Activated CD4-positive, alpha-beta memory T cell treated with anti-CD3 and anti-CD28 coated beads, Interleukin-2, amount 10 ng/mL, durations not matched to agents 7 days and 5 days (primary cell): ENCODE measurements around the gene IFITM10. TPM values are rescaled to one million over a fixed set of nuclear protein-coding genes. Genes with fewer than 3 reads are reported as not detected.
A peak's percentile ranks its signal among the peaks of the same experiment; 100 is the strongest.
"Not testable (repeated sequence)": the region's sequence is repeated elsewhere in the genome, so short reads cannot be mapped to it uniquely, and the experiment has no call there.

ENCODE experiments used
- CTCF ChIA-PET: fragments of 350-600 bp; sonication (Branson Sonifier 250); formaldehyde crosslinking; loops from one replicate; lab custom pipeline; 2021; ENCODE audit warnings: antibody characterized with exemption, inconsistent platforms; lab: Charles Lee
- POLR2A ChIA-PET: fragments of 350-600 bp; sonication (Branson Sonifier 250); formaldehyde crosslinking; loops from one replicate; lab custom pipeline; 2021; ENCODE audit warnings: antibody characterized with exemption; lab: Charles Lee
- DNase-seq: peaks from one replicate; pipeline ENCODE4 v3.0.0-alpha.2; 2020
- H3K27ac Mint-ChIP-seq: one replicate; pipeline ENCODE4 v1.8.0; 2021; ENCODE audit warnings: mild to moderate bottlenecking, mixed read lengths
- H3K27me3 Mint-ChIP-seq: one replicate; pipeline ENCODE4 v1.8.0; 2021; ENCODE audit warnings: mixed read lengths
- H3K36me3 Mint-ChIP-seq: one replicate; pipeline ENCODE4 v1.8.0; 2021; ENCODE audit warnings: low read depth, mixed read lengths
- H3K4me1 Mint-ChIP-seq: one replicate; pipeline ENCODE4 v1.8.0; 2021; ENCODE audit warnings: mixed read lengths
- H3K4me3 Mint-ChIP-seq: one replicate; pipeline ENCODE4 v1.8.0; 2021; ENCODE audit warnings: mild to moderate bottlenecking, mixed read lengths
- H3K9me3 Mint-ChIP-seq: one replicate; pipeline ENCODE4 v1.8.0; 2021; ENCODE audit warnings: mixed read lengths
- total RNA-seq, 2 experiments: library from RNA; stranded (reverse); gene quantifications; one replicate each; pipeline ENCODE4 v1.2.3, GENCODE V29; 2021

The IFITM10 gene
- total RNA-seq, 2 experiments from 2014 or later: 0.70 to 1.3 TPM

DNA sequence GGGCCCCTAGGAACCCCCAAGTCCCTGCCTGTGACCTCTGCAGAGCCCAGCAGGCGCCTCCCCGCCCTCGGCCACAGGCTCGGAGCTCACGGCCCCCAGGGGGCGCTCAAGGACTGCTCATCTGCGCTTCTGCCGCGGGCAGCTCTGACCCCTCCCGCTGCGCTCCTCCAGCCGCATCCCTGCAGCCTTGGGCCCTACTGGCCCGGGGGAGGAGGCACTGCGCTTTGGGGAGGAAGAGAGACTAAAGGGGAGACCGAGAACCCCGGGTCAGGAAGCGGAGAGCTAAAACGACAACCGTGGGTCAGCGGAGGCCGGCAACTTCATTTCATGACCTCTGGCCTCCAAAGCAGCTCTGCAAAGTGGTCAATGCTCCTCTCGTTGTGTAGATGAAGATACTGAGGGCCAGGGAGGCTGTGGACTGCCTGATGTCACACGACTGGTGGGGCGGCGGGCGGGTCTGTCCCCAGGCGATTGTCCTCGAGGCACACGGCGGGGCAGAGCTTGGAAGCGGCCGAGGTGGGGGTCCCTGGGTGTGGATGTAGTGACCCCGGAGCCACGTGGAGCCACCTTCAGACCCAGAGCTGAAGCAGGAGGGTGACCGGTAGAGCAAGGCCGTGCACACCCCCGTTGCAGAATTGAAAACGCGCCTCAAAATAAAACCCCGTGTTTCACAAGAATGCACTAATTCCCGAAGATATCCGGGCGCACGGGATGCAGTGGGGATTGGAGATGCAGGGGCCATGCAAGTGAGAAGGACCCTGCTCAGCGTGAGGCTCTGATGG, 56.1 kb downstream of the IFITM10 start:
- H3K27me3 Mint-ChIP-seq: peaks cover 38% of the 10 kb centered on the region
- peaks cover 4% of the 10 kb centered on the region for H3K4me1 Mint-ChIP-seq
- ChIA-PET CTCF (interaction anchor here (0.7 to 5.4 kb wide), 49 partner anchors 9 to 458 kb away, joined by 3 to 287 read pairs (median 4); partner anchors contain the start of genes CTSD, LSP1, SYT8 and TNNI2), POLR2A (interaction anchor here (0.8 to 2.0 kb wide), 5 partner anchors 42 to 305 kb away, joined by 3 to 18 read pairs (median 3); no protein-coding TSS in a partner anchor)
- no peak overlapping the region for H3K4me3 Mint-ChIP-seq
- no peaks in the 10 kb centered on the region for H3K9me3 Mint-ChIP-seq
- no peak overlapping the region for H3K27ac Mint-ChIP-seq
- DNase-seq: peak; percentile 79
- H3K36me3 Mint-ChIP-seq: no peaks in the 10 kb centered on the region

DNA sequence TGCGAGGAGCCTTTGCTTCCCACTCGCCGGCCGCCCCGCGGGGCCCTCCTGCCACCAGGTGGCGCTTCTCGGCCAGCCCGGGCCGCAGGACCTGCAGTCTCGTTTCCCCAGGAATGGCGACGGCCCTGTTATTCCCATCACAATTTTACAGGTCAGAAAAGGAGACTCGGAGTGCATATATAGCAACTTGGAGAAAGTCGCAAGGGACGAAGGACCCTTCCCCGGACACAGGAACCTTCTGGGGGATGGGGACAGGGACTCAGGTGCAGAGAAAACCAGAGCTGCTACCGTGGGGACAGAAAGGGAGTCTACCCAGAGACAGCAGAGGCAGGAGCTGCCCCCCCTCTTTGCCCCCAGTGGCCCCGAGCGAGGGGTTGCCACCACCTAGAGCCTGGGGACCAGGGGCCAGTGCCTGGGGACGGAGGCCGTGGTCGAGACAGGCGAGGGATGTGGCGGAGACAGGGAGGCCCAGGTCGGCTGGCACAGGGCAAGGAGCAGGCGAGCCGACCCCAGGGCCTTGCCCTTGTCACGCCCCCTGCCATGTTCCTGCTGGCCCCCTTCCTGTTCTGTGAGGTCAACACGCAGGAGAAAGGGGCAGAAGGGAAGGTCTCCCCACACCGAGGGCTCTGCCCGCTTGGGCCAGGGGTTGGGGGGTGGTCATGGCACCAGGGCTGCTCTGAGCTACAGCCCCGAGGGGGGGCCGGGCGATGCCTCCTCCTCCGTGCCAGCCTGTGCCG, 56.9 kb downstream of the IFITM10 start:
- no peaks in the 10 kb centered on the region for H3K36me3 Mint-ChIP-seq
- CTCF ChIA-PET: interaction anchor here (0.7 to 5.4 kb wide), 49 partner anchors 10 to 459 kb away, joined by 3 to 287 read pairs (median 4); partner anchors contain the start of genes CTSD, LSP1, SYT8 and TNNI2
- no peak overlapping the region for H3K27ac Mint-ChIP-seq
- POLR2A ChIA-PET: interaction anchor here (0.9 to 2.0 kb wide), 4 partner anchors 41 to 306 kb away, joined by 3 to 18 read pairs (median 4); no protein-coding TSS in a partner anchor
- peaks cover 4% of the 10 kb centered on the region for H3K4me1 Mint-ChIP-seq
- H3K9me3 Mint-ChIP-seq: no peaks in the 10 kb centered on the region
- H3K27me3 Mint-ChIP-seq: peaks cover 40% of the 10 kb centered on the region
- peak overlapping the region; percentile 19 for H3K4me3 Mint-ChIP-seq
- DNase-seq: peak; percentile 69

DNA sequence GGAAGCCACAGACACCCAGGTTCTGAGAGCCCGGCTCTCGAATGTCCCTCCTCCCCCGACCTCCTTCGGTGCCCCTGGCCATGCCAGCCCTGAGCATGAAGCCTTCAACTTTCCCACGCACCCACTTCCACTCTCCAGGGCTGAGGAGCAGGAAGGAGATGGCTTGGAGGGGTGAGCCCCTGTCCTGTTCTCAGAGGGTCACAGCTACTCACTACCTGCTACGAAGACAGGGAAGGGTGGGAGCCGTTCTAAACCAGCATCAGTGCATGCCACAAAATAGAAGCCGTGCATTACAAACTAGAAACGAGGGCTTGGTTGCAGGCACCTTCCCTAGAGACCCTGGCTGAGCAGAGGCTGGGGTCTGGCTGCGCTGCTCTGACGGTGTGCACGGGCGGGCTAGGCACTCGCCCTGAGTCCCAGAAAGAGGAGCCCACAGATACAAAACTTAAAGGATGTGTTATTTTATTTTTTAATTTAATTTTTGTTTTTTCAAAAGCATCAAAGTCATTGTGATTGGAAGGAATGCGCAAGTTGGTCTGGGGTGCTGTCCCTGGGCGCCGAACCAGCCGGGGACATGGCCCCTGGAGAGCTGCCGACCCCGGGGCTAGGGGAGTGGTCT, 57.6 kb downstream of the IFITM10 start:
- CTCF ChIA-PET: interaction anchor here (1.0 to 5.4 kb wide), 13 partner anchors 11 to 311 kb away, joined by 3 to 287 read pairs (median 8); partner anchors contain the start of gene SYT8
- Mint-ChIP-seq H3K36me3 (no peaks in the 10 kb centered on the region), H3K27me3 (peaks cover 35% of the 10 kb centered on the region), H3K9me3 (no peaks in the 10 kb centered on the region), H3K4me3 (no peak overlapping the region), H3K27ac (no peak overlapping the region), H3K4me1 (peaks cover 4% of the 10 kb centered on the region)
- DNase-seq: no peak
- POLR2A ChIA-PET: interaction anchor here (1.8 to 2.0 kb wide), 2 partner anchors 41 to 141 kb away, joined by 5 to 18 read pairs; no protein-coding TSS in a partner anchor

DNA sequence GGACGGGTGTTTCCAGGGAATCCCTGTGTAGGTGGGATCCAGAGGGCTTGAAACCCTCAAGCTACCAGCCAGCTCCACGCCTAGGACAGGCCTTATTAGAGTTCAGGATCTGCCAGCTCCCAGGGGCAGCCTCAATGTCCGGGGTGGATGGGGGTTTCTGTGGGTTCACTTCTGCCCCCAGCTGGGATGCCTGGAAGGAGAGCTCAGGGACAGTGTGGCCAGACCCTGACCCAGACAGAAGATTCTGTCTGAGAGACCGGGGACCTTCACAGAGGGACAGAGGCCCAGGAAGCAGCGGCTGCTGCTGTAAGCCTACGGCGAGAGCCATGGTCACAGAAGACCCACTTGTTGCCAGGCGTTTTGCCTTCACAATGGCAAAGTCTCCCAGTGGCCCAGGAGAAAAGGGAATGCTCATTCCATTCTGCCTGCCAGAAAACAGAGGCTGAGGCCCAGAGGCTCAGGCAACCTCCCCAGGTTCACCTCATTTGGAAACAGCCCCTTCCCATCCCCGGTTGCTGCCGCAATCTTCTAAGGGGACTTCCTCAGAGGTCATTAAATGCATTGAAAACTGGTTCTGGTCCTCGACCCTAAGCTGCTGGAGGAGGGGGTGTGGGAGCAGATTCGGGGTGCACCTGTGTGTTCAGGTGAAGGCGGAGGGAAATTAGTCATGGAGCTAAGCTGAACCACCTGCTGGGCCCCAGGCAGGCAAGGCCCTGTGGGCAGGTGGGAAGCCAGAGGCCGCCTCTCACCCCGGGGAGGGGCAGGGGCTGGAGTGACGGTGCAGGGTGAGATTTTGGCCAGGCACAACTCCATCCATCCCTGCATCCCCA, 58.3 kb downstream of the IFITM10 start:
- Mint-ChIP-seq H3K4me1 (peaks cover 4% of the 10 kb centered on the region), H3K27ac (no peak overlapping the region), H3K4me3 (no peak overlapping the region), H3K36me3 (no peaks in the 10 kb centered on the region), H3K27me3 (peaks cover 32% of the 10 kb centered on the region), H3K9me3 (no peaks in the 10 kb centered on the region)
- CTCF ChIA-PET: interaction anchor here (0.7 to 5.4 kb wide), 10 partner anchors 10 to 459 kb away, joined by 3 to 287 read pairs (median 7); partner anchors contain the start of gene SYT8
- DNase-seq: no peak
- POLR2A ChIA-PET: interaction anchor here (1.3 to 2.0 kb wide), 2 partner anchors 40 kb away, joined by 3 to 5 read pairs; no protein-coding TSS in a partner anchor

DNA sequence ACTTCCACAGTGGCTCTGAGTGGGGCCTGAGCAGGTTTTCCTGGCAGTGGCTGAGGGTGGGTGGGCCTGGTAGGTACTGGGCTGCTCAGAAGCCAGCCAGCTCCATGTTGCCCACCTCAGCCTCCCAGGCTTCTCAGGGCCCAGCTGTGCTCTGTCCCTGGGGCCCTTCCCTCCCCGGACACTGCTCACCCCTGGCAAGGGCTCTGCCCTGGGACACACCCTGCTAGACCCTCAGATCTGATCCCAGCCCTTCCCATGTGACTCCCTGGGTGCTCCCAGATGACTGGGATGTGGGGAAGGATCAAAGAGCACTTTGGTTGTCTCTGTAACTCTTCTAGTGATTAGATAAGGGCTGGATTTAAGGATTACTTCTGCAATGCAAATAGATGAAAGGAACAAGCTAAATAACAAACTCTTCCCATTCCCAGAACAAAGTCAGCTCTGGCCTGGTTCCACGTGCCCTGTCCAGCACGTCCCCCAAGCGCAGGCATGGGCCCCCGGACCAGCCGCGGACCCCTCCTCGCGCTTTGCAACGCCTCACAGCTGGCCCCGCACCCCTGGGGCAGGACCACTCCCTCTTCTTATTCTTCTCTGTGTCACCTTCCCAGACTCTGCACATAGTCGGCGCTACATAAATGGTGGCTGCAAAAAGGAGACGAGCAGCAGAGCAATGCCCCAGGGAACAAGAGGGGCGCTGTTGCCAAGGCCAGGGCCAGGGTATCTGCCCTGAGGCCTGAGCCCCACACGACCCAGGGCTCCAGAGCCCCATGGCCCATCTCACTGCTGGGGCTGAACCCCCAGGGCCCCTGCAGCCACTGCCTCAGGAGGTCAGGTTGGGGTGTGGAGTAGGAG, 59.1 kb downstream of the IFITM10 start:
- H3K4me3 Mint-ChIP-seq: no peak overlapping the region
- H3K4me1 Mint-ChIP-seq: peaks cover 4% of the 10 kb centered on the region
- ChIA-PET CTCF (interaction anchor here (0.7 to 5.4 kb wide), 5 partner anchors 12 to 460 kb away, joined by 3 to 287 read pairs (median 6); partner anchors contain the start of gene SYT8), POLR2A (interaction anchor here (1.3 kb wide), 1 partner anchor 39 kb away, joined by 3 read pairs; no protein-coding TSS in a partner anchor)
- H3K36me3 Mint-ChIP-seq: no peaks in the 10 kb centered on the region
- no peak overlapping the region for H3K27ac Mint-ChIP-seq
- H3K9me3 Mint-ChIP-seq: no peaks in the 10 kb centered on the region
- peaks cover 30% of the 10 kb centered on the region for H3K27me3 Mint-ChIP-seq
- DNase-seq: no peak

DNA sequence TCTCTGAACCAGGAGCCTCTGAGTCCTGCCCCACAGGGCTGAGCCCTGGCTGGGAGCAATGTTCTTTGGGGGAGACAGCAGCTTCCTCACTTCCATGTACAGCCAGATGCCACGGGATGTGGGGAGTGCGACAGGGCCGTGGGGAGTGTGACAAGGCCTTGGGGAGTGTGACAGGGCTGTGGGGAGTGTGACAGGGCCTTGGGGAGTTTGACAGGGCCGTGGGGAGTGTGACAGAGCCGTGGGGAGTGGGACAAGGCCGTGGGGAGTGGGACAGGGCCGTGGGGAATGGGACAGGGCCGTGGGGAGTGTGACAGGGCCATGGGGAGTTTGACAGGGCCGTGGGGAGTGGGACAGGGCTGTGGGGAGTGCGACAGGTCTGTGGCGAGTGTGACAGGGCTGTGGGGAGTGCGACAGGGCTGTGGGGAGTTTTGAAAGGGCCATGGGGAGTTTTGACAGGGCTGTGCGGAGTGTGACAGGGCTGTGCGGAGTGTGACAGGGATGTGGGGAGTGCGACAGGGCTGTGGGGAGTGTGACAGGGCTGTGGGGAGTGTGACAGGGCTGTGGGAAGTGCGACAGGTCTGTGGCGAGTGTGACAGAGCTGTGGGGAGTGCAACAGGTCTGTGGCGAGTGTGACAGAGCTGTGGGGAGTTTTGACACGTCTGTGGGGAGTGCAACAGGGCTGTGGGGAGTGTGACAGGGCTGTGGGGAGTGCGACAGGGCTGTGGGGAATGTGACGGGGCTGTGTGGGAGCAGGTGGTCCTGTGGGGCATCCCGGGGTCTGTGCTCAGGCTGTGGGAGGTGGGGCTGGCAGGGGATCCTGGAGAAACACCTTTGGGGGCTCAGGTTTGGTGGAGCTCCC, 60.0 kb downstream of the IFITM10 start:
- H3K4me3 Mint-ChIP-seq: no peak overlapping the region
- no peak overlapping the region for H3K27ac Mint-ChIP-seq
- CTCF ChIA-PET: interaction anchor here (1.7 to 5.4 kb wide), 3 partner anchors 12 to 142 kb away, joined by 6 to 287 read pairs (median 10); partner anchors contain the start of gene SYT8
- H3K9me3 Mint-ChIP-seq: no peaks in the 10 kb centered on the region
- peaks cover 23% of the 10 kb centered on the region for H3K27me3 Mint-ChIP-seq
- H3K4me1 Mint-ChIP-seq: peaks cover 4% of the 10 kb centered on the region
- POLR2A ChIA-PET: interaction anchor here (1.3 kb wide), 1 partner anchor 38 kb away, joined by 3 read pairs; no protein-coding TSS in a partner anchor
- DNase-seq: no peak
- no peaks in the 10 kb centered on the region for H3K36me3 Mint-ChIP-seq

DNA sequence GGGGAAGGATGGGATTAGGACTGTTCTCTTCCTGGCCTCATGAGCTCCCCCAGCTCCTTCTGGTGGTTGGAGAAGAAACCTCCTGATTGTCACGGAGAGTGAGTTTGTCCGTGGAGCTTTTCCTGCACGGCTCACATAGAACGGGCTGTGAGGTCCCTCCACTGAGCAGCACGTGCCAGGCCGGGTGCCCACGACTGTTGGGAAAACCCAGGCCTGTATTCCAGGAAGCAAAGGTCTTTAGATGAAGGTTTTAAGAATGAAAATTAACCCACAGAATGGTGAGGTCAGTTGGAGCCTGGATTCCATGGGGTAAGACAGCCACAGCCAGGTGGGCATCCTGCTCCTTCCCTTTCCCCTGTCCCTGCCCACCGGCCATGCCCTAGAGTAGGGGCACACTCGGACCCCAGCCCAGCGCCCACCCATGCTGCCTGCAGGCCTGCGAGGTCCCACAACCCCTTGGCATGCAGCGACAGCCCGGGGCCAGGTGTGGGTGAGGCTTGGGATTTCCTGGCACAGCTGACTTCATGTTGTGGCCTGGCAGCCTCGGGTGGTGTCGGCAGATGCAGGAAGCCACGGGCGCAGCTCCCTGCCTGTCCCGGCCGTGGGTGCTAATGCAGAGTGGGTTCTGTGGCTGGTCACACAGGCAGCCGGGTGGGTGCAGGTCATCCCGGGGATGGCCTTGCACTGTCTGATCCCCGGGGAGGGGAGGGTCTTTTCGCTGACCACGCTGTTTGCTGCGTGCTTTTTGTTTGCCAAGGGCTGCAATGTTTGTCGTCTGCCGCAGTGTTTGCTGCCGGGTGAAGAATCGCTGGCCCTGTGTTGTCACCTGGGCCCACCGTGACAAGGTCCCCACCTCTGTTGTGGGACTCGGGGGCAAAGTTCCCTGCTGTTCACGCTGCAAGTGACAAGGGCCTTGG, 60.9 kb downstream of the IFITM10 start:
- POLR2A ChIA-PET, H3K9me3 Mint-ChIP-seq, DNase-seq, H3K4me3 Mint-ChIP-seq, H3K27ac Mint-ChIP-seq, H3K4me1 Mint-ChIP-seq, H3K36me3 Mint-ChIP-seq: not testable (repeated sequence)
- CTCF ChIA-PET: interaction anchor here (2.4 kb wide), 1 partner anchor 37 kb away, joined by 10 read pairs; no protein-coding TSS in a partner anchor
- H3K27me3 Mint-ChIP-seq: peaks cover 23% of the 10 kb centered on the region

DNA sequence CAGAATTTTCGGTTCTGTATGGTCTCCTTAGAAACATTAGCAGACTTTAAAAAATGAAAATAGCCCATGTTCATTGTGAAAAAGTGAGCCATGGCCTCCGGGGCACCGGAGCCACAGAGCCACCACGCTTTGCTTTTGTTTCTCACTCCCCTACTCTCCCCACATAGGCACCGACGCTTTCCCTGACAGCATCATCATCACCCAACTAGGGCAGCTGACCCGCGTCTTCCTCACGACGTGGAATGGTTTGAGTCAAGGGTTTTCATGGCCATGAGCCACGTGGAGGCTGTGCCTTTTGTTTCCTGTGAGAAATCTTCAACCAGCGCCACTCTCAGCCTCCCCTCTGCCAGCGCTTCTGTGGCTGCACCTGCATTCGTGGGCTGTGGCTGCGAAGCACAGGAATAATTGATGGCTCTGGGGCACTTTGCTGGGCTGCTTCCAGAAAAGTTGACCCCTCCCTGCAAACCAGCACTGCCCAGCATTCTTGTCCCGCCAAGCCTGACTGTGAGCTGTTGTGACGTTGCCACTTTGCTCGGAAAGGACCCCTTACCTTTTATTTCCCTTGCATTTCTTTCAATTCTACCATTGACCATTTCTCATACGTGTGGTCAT, 62.0 kb downstream of the IFITM10 start:
- H3K4me1 Mint-ChIP-seq, H3K36me3 Mint-ChIP-seq, CTCF ChIA-PET, H3K9me3 Mint-ChIP-seq, POLR2A ChIA-PET, H3K27ac Mint-ChIP-seq, DNase-seq, H3K4me3 Mint-ChIP-seq: not testable (repeated sequence)
- peaks cover 23% of the 10 kb centered on the region for H3K27me3 Mint-ChIP-seq

DNA sequence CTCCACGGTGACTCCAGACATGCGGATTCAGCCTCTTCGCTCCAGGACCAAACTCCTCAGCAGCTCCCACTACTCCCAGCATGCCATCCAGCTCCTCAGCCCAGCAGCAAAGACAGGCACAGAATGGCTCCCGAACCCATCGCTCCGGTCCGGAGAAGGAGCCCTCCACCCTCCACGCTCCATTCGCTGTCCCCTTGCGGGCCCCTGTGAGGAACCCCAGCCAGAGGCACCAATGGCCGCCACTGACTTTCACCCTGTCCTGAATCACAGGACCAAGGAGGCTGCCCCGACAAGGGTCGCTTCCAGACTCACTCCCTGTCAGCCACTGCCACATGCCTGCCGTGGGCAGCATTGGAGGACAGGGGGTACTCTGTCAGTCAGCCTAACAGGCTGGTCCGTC, 64.2 kb downstream of the IFITM10 start:
- H3K4me1 Mint-ChIP-seq, POLR2A ChIA-PET, CTCF ChIA-PET, H3K4me3 Mint-ChIP-seq, H3K36me3 Mint-ChIP-seq, DNase-seq, H3K27ac Mint-ChIP-seq, H3K9me3 Mint-ChIP-seq: not testable (repeated sequence)
- H3K27me3 Mint-ChIP-seq: peaks cover 13% of the 10 kb centered on the region
